ENCODE results near the gene TEX55.
"Not testable (repeated sequence)": the region's sequence is repeated elsewhere in the genome, so short reads cannot be mapped to it uniquely, and the experiment has no call there.

The TEX55 gene

DNA sequence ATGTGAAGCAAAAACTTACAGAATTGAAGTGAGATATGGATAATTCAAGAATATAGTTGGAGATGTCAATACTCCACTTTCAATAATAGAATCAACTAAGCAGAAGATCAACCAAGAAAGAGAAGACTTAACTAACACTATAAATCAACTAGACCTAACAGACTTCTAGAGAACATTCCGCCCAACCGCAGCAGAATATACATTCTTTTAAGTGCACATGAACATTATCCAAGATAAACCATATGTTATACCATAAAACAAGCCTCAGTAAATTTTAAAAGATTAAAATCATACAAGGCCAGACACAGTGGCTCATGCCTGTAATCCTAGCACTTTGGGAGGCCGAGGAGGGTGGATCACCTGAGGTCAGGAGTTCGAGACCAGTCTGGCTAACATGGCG, 5.5 kb upstream of the TEX55 start:
- no peak overlapping the region for H3K4me3 ChIP-seq (ENCODE audit: low read length)
- H2AFZ ChIP-seq (ENCODE audit: low read depth, low read length): no peak overlapping the region
- peaks cover under 1% of the 10 kb centered on the region for H3K4me1 ChIP-seq (ENCODE audit: insufficient read depth, low read length)
- no peaks in the 10 kb centered on the region for H3K9me3 ChIP-seq (ENCODE audit: low read length)
- H3K27me3 ChIP-seq (ENCODE audit: insufficient read depth, low read length): no peaks in the 10 kb centered on the region
- H3K36me3 ChIP-seq (ENCODE audit: insufficient read depth, low read length): no peaks in the 10 kb centered on the region

- peaks cover 2% of the 10 kb centered on the region for H3K27me3 ChIP-seq (ENCODE audit: insufficient read depth, low read length)
- no peaks in the 10 kb centered on the region for H3K36me3 ChIP-seq (ENCODE audit: insufficient read depth, low read length)
- no peak overlapping the region for H3K4me3 ChIP-seq (ENCODE audit: low read length)
- H2AFZ ChIP-seq (ENCODE audit: low read depth, low read length): no peak overlapping the region
- H3K9me3 ChIP-seq (ENCODE audit: low read length): no peaks in the 10 kb centered on the region
- H3K4me1 ChIP-seq (ENCODE audit: insufficient read depth, low read length): peaks cover 5% of the 10 kb centered on the region
Observed at GRCh38 chr3:119145128-119145499, 851 bp upstream of the TEX55 start.

- no peaks in the 10 kb centered on the region for H3K36me3 ChIP-seq (ENCODE audit: insufficient read depth, low read length)
- H3K4me3 ChIP-seq (ENCODE audit: low read length): no peak overlapping the region
- no peaks in the 10 kb centered on the region for H3K9me3 ChIP-seq (ENCODE audit: low read length)
- peaks cover 2% of the 10 kb centered on the region for H3K27me3 ChIP-seq (ENCODE audit: insufficient read depth, low read length)
- no peak overlapping the region for H2AFZ ChIP-seq (ENCODE audit: low read depth, low read length)
- peaks cover 5% of the 10 kb centered on the region for H3K4me1 ChIP-seq (ENCODE audit: insufficient read depth, low read length)
Observed at GRCh38 chr3:119146578-119147375, 812 bp downstream of the TEX55 start.

- no peak overlapping the region for H3K4me3 ChIP-seq (ENCODE audit: low read length)
- no peaks in the 10 kb centered on the region for H3K9me3 ChIP-seq (ENCODE audit: low read length)
- no peak overlapping the region for H2AFZ ChIP-seq (ENCODE audit: low read depth, low read length)
- peaks cover 5% of the 10 kb centered on the region for H3K4me1 ChIP-seq (ENCODE audit: insufficient read depth, low read length)
- H3K27me3 ChIP-seq (ENCODE audit: insufficient read depth, low read length): peaks cover 2% of the 10 kb centered on the region
- H3K36me3 ChIP-seq (ENCODE audit: insufficient read depth, low read length): no peaks in the 10 kb centered on the region
Observed at GRCh38 chr3:119147494-119147893, 1.5 kb downstream of the TEX55 start.

GRCh38 chr3:119148493-119149180, 2.7 kb downstream of the TEX55 start:
- peaks cover 2% of the 10 kb centered on the region for H3K27me3 ChIP-seq (ENCODE audit: insufficient read depth, low read length)
- H3K4me3 ChIP-seq (ENCODE audit: low read length): no peak overlapping the region
- H3K4me1 ChIP-seq (ENCODE audit: insufficient read depth, low read length): peaks cover 5% of the 10 kb centered on the region
- H2AFZ ChIP-seq (ENCODE audit: low read depth, low read length): no peak overlapping the region
- H3K9me3 ChIP-seq (ENCODE audit: low read length): no peaks in the 10 kb centered on the region
- no peaks in the 10 kb centered on the region for H3K36me3 ChIP-seq (ENCODE audit: insufficient read depth, low read length)

- Histone ChIP-seq H3K9me3 (ENCODE audit: low read length) (no peaks in the 10 kb centered on the region), H2AFZ (ENCODE audit: low read depth, low read length) (no peak overlapping the region), H3K36me3 (ENCODE audit: insufficient read depth, low read length) (no peaks in the 10 kb centered on the region), H3K4me3 (ENCODE audit: low read length) (no peak overlapping the region), H3K4me1 (ENCODE audit: insufficient read depth, low read length) (peaks cover 5% of the 10 kb centered on the region), H3K27me3 (ENCODE audit: insufficient read depth, low read length) (peaks cover 2% of the 10 kb centered on the region)
Observed at GRCh38 chr3:119149484-119149883, 3.5 kb downstream of the TEX55 start.

DNA sequence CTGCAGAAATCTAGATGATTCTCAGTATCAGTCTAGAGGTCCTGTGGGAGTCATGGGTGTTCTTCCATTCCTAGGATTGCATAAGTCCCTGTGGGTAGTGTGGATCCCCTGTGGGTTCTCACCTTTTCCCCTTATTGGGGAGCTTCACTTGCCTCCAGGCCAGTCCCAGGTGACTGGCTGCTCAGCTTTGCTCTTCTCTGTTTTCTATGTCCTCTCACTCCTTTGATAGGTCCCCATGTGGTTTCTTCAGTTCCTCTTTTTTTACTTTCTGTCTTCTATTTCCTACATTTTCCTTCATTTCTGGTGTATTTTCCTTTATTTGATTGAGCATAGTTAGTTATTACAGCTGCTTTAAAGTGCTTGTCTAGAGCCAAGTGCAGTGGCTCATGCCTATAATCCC, 10.9 kb downstream of the TEX55 start:
- Histone ChIP-seq H3K4me3 (ENCODE audit: low read length) (no peak overlapping the region), H3K4me1 (ENCODE audit: insufficient read depth, low read length) (no peaks in the 10 kb centered on the region), H3K27me3 (ENCODE audit: insufficient read depth, low read length) (no peaks in the 10 kb centered on the region), H3K36me3 (ENCODE audit: insufficient read depth, low read length) (no peaks in the 10 kb centered on the region), H3K9me3 (ENCODE audit: low read length) (no peaks in the 10 kb centered on the region), H2AFZ (ENCODE audit: low read depth, low read length) (no peak overlapping the region)

- Histone ChIP-seq H3K4me1 (ENCODE audit: insufficient read depth, low read length) (no peaks in the 10 kb centered on the region), H3K27me3 (ENCODE audit: insufficient read depth, low read length) (no peaks in the 10 kb centered on the region), H3K9me3 (ENCODE audit: low read length) (no peaks in the 10 kb centered on the region), H3K36me3 (ENCODE audit: insufficient read depth, low read length) (no peaks in the 10 kb centered on the region), H2AFZ (ENCODE audit: low read depth, low read length) (no peak overlapping the region), H3K4me3 (ENCODE audit: low read length) (no peak overlapping the region)
Observed at GRCh38 chr3:119157971-119158370, 12.0 kb downstream of the TEX55 start.

DNA sequence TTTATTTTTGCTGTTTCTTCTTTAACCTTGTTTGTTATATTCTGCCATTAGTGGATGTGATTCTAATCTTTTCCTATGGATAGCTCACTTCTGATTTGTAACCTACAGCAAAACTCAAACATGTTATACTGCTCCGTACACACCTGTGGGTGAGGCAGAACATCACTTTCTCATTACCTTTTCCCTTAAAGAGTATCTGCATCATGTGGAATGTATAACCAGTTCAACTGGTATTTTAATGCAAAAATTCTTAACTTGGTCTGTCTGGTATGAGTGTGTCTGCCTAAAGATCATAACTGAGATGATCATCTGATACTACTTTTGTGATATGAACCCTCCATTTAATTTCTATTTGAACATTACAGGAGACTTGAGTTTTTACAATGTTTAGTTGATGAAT, 14.4 kb downstream of the TEX55 start:
- H3K27me3 ChIP-seq (ENCODE audit: insufficient read depth, low read length): no peaks in the 10 kb centered on the region
- H3K9me3 ChIP-seq (ENCODE audit: low read length): peaks cover 2% of the 10 kb centered on the region
- H2AFZ ChIP-seq (ENCODE audit: low read depth, low read length): no peak overlapping the region
- H3K4me3 ChIP-seq (ENCODE audit: low read length): no peak overlapping the region
- no peaks in the 10 kb centered on the region for H3K36me3 ChIP-seq (ENCODE audit: insufficient read depth, low read length)
- no peaks in the 10 kb centered on the region for H3K4me1 ChIP-seq (ENCODE audit: insufficient read depth, low read length)

DNA sequence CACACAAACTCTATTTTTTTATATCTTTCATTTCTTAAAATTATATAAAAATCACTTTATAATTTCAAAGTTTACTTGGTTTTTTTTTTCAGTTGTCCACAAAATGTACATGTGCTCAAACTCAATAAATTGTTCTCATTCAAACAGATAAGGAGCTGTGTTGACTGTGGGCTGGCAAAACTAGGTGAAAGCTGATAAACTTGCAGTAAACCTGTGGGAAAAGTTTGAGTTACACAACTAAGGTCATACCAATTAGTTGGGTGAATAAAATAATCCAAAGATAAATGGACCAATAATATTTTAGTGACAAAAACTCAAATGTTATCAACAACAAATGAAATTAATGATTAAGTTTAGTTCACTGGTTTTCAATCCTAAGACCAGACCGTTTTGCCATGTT, 14.8 kb downstream of the TEX55 start:
- no peaks in the 10 kb centered on the region for H3K27me3 ChIP-seq (ENCODE audit: insufficient read depth, low read length)
- H3K9me3 ChIP-seq (ENCODE audit: low read length): peaks cover 2% of the 10 kb centered on the region
- H3K4me3 ChIP-seq (ENCODE audit: low read length): no peak overlapping the region
- H3K4me1 ChIP-seq (ENCODE audit: insufficient read depth, low read length): no peaks in the 10 kb centered on the region
- H2AFZ ChIP-seq (ENCODE audit: low read depth, low read length): no peak overlapping the region
- no peaks in the 10 kb centered on the region for H3K36me3 ChIP-seq (ENCODE audit: insufficient read depth, low read length)

- H3K4me3 ChIP-seq (ENCODE audit: low read length): no peak overlapping the region
- peaks cover 2% of the 10 kb centered on the region for H3K9me3 ChIP-seq (ENCODE audit: low read length)
- no peaks in the 10 kb centered on the region for H3K27me3 ChIP-seq (ENCODE audit: insufficient read depth, low read length)
- H2AFZ ChIP-seq (ENCODE audit: low read depth, low read length): no peak overlapping the region
- H3K36me3 ChIP-seq (ENCODE audit: insufficient read depth, low read length): no peaks in the 10 kb centered on the region
- no peaks in the 10 kb centered on the region for H3K4me1 ChIP-seq (ENCODE audit: insufficient read depth, low read length)
Observed at GRCh38 chr3:119161240-119161639, 15.3 kb downstream of the TEX55 start.

DNA sequence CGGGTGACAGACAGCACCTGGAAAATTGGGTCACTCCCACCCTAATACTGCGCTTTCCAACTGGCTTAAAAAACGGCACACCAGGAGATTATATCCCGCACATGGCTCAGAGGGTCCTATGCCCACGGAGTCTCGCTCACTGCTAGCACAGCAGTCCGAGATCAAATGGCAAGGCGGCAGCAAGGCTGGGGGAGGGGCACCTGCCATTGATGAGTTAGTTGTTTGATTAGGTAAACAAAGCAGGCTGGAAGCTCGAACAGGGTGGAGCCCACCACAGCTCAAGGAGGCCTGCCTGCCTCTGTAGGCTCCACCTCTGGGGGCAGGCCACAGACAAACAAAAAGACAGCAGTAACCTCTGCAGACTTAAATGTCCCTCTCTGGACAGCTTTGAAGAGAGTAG, 18.8 kb downstream of the TEX55 start:
- H3K27me3 ChIP-seq (ENCODE audit: insufficient read depth, low read length); H2AFZ ChIP-seq (ENCODE audit: low read depth, low read length); H3K9me3 ChIP-seq (ENCODE audit: low read length); H3K4me1 ChIP-seq (ENCODE audit: insufficient read depth, low read length); H3K4me3 ChIP-seq (ENCODE audit: low read length); H3K36me3 ChIP-seq (ENCODE audit: insufficient read depth, low read length): not testable (repeated sequence)

DNA sequence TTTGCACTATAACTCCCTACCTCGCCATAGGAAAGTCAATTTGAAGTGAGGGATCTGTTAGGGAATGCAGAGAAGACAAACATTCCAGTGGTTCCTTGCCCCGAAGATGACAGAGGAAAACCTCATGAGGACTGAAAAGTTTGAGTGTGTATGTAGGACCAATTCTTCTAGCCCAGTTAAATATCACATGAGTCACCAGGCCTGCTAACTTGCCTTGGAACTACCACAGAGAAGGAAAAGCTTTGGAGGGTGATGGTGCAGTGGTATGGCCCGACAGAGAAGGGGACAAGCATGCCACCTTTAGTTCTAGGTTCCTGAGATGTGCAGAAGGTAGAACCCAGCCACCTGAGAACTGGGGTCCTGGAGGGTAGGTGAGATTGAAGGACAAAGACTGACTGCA, 24.9 kb downstream of the TEX55 start:
- peaks cover 14% of the 10 kb centered on the region for H3K27me3 ChIP-seq (ENCODE audit: insufficient read depth, low read length)
- no peak overlapping the region for H3K4me3 ChIP-seq (ENCODE audit: low read length)

More for the DNA sequence above, 24.9 kb downstream of the TEX55 start:
- no peaks in the 10 kb centered on the region for H3K36me3 ChIP-seq (ENCODE audit: insufficient read depth, low read length)
- H2AFZ ChIP-seq (ENCODE audit: low read depth, low read length): no peak overlapping the region
- H3K4me1 ChIP-seq (ENCODE audit: insufficient read depth, low read length): peaks cover 2% of the 10 kb centered on the region
- no peaks in the 10 kb centered on the region for H3K9me3 ChIP-seq (ENCODE audit: low read length)

All from neuron (in vitro differentiated cells).